H1 (cell line): ENCODE results near the gene RIIAD1. TPM values are rescaled to one million over a fixed set of nuclear protein-coding genes. Genes with fewer than 3 reads are reported as not detected.

Experiments used
- CTCF ChIA-PET: fragments of 300-600 bp; sonication (Branson Sonifier 250); formaldehyde crosslinking; loops from one replicate; lab custom pipeline; 2021; ENCODE audit not compliant: partially characterized antibody; lab: Charles Lee
- POLR2A ChIA-PET: fragments of 300-600 bp; sonication (Branson Sonifier 250); formaldehyde crosslinking; loops from one replicate; lab custom pipeline; 2021; ENCODE audit warnings: inconsistent platforms; ENCODE audit not compliant: partially characterized antibody; lab: Charles Lee
- DNase-seq, 2 experiments: peaks; one replicate each; pipeline versions ENCODE4 v3.0.0 to v3.0.0-alpha.2; 2010 to 2022; ENCODE audit warnings: low spot score in 2 of 2, low read depth in 1 of 2, mixed read lengths in 1 of 2
- FAIRE-seq: peaks from 2 replicates; lab custom pipeline; 2011; peaks lifted over from hg19 to GRCh38; lab: Jason Lieb, UNC
- H2AFZ ChIP-seq: 2 replicates; pipeline ENCODE4 v1.8.1; 2012; ENCODE audit warnings: low read length, inconsistent platforms
- H2AK5ac ChIP-seq: 2 replicates; pipeline ENCODE4 v1.6.1; 2013; ENCODE audit warnings: low read depth, low read length
- H2BK120ac ChIP-seq: replicated peaks from 2 replicates; pipeline ENCODE3; 2013; ENCODE audit warnings: low read depth, low read length, inconsistent platforms
- H2BK12ac ChIP-seq: 2 replicates; pipeline ENCODE4 v1.6.1; 2013; ENCODE audit warnings: low read depth, low read length
- H2BK15ac ChIP-seq: 2 replicates; pipeline ENCODE4 v1.6.1; 2013; ENCODE audit warnings: low read length
- H2BK20ac ChIP-seq: 2 replicates; pipeline ENCODE4 v1.6.1; 2013; ENCODE audit warnings: low read length
- H2BK5ac ChIP-seq: 2 replicates; pipeline ENCODE4 v1.6.1; 2013; ENCODE audit warnings: low read depth, low read length
- H3K14ac ChIP-seq: 2 replicates; pipeline ENCODE4 v1.6.1; 2013; ENCODE audit warnings: inconsistent platforms; ENCODE audit not compliant: insufficient read length
- H3K18ac ChIP-seq: 2 replicates; pipeline ENCODE4 v1.6.1; 2013; ENCODE audit warnings: low read length; ENCODE audit errors: extremely low read depth
- H3K23ac ChIP-seq: 2 replicates; pipeline ENCODE4 v1.6.1; 2013; ENCODE audit warnings: inconsistent platforms; ENCODE audit not compliant: insufficient read length
- H3K23me2 ChIP-seq: 2 replicates; pipeline ENCODE4 v1.6.1; 2013; ENCODE audit warnings: low read depth, low read length
- H3K27ac ChIP-seq: 2 replicates; pipeline ENCODE4 v1.6.1; 2011; ENCODE audit warnings: low read depth, low read length, inconsistent platforms
- H3K27me3 ChIP-seq, 4 experiments: replicated peaks in 1 of 4; 1 replicate in 1 of 4; 2 replicates in 3 of 4; pipeline versions ENCODE4 v1.6.1 to v1.8.1; 2011 to 2013; ENCODE audit warnings: low read length in 3 of 4, mild to moderate bottlenecking in 3 of 4, inconsistent platforms in 2 of 4, mixed read lengths in 2 of 4, moderate library complexity in 1 of 4; ENCODE audit not compliant: control insufficient read depth in 3 of 4, insufficient read depth in 3 of 4; ENCODE audit errors: extremely low read depth in 1 of 4
- H3K36me3 ChIP-seq, 4 experiments: 2 replicates each; pipeline versions ENCODE4 v1.6.1 to v1.8.1; 2011 to 2013; ENCODE audit warnings: mild to moderate bottlenecking in 4 of 4, low read length in 3 of 4, moderate library complexity in 2 of 4, control low read depth in 1 of 4, inconsistent platforms in 1 of 4; ENCODE audit not compliant: insufficient read depth in 4 of 4, control insufficient read depth in 2 of 4
- H3K4ac ChIP-seq: replicated peaks from 2 replicates; pipeline ENCODE3; 2013; ENCODE audit warnings: low read length, low read depth, mixed read lengths, inconsistent platforms; ENCODE audit not compliant: insufficient read length
- H3K4me1 ChIP-seq, 4 experiments: replicated peaks in 1 of 4; 1 replicate in 1 of 4; 2 replicates in 3 of 4; pipeline versions ENCODE4 v1.6.1 to v1.8.1; 2011 to 2013; ENCODE audit warnings: low read length in 3 of 4, inconsistent platforms in 2 of 4, mixed read lengths in 1 of 4; ENCODE audit not compliant: insufficient read depth in 4 of 4, control insufficient read depth in 3 of 4
- H3K4me2 ChIP-seq, 2 experiments: 2 replicates each; pipeline versions ENCODE4 v1.6.1 to v1.8.1; 2011 to 2013; ENCODE audit warnings: low read depth in 2 of 2, low read length in 2 of 2, control low read depth in 1 of 2, inconsistent platforms in 1 of 2, mild to moderate bottlenecking in 1 of 2; ENCODE audit not compliant: insufficient read depth in 1 of 2
- H3K4me3 ChIP-seq, 4 experiments: fragments of 200-600, 300-600 bp in 1 of 4; sonication (generic), shearing (Covaris generic), sonication (Bioruptor Twin) in 1 of 4; 2 replicates each; pipeline versions ENCODE4 v1.5.1 to v1.8.1; 2011 to 2016; ENCODE audit warnings: low read length in 4 of 4, low read depth in 3 of 4, control low read depth in 2 of 4, inconsistent platforms in 2 of 4, mild to moderate bottlenecking in 2 of 4, mixed read lengths in 1 of 4, moderate library complexity in 1 of 4; ENCODE audit not compliant: insufficient read depth in 2 of 4; ENCODE audit errors: extremely low read depth in 1 of 4
- H3K56ac ChIP-seq: replicated peaks from 2 replicates; pipeline ENCODE3; 2013; ENCODE audit warnings: low read depth, mild to moderate bottlenecking, mixed read lengths, low read length, inconsistent platforms; ENCODE audit not compliant: insufficient read length
- H3K79me1 ChIP-seq: 2 replicates; pipeline ENCODE4 v1.6.1; 2013; ENCODE audit warnings: low read depth, low read length, control low read depth
- H3K79me2 ChIP-seq, 2 experiments: 2 replicates each; pipeline versions ENCODE4 v1.6.1 to v1.8.1; 2012 to 2013; ENCODE audit warnings: low read length in 2 of 2, mild to moderate bottlenecking in 2 of 2, inconsistent platforms in 1 of 2; ENCODE audit not compliant: insufficient read depth in 2 of 2, control insufficient read depth in 1 of 2
- H3K9ac ChIP-seq, 4 experiments: replicated peaks in 1 of 4; 1 replicate in 1 of 4; 2 replicates in 3 of 4; pipeline versions ENCODE4 v1.6.1 to v1.8.1; 2011 to 2013; ENCODE audit warnings: low read depth in 3 of 4, low read length in 3 of 4, control low read depth in 2 of 4, mild to moderate bottlenecking in 2 of 4, moderate library complexity in 2 of 4, inconsistent platforms in 1 of 4; ENCODE audit errors: extremely low read depth in 1 of 4
- H3K9me3 ChIP-seq, 2 experiments: 2 replicates each; pipeline versions ENCODE4 v1.6.1 to v1.8.1; 2012 to 2013; ENCODE audit warnings: mild to moderate bottlenecking in 2 of 2, moderate library complexity in 2 of 2, control low read depth in 1 of 2, inconsistent platforms in 1 of 2, low read depth in 1 of 2, low read length in 1 of 2, mixed read lengths in 1 of 2; ENCODE audit not compliant: insufficient read depth in 2 of 2
- H4K20me1 ChIP-seq, 2 experiments: replicated peaks in 1 of 2; 2 replicates each; pipeline versions ENCODE3 to v1.8.1; 2011 to 2013; ENCODE audit warnings: inconsistent platforms in 2 of 2, low read length in 2 of 2, mild to moderate bottlenecking in 1 of 2; ENCODE audit not compliant: insufficient read depth in 2 of 2, control insufficient read depth in 1 of 2
- H4K5ac ChIP-seq: 2 replicates; pipeline ENCODE4 v1.6.1; 2013; ENCODE audit warnings: low read length, low read depth, mixed read lengths, inconsistent platforms; ENCODE audit not compliant: insufficient read length
- H4K8ac ChIP-seq: 2 replicates; pipeline ENCODE4 v1.8.0; 2013; ENCODE audit warnings: mild to moderate bottlenecking, moderate library complexity, low read length, inconsistent platforms; ENCODE audit not compliant: insufficient read depth; ENCODE audit errors: extremely low read depth
- H4K91ac ChIP-seq: replicated peaks from 2 replicates; pipeline ENCODE3; 2013; ENCODE audit warnings: low read length, mixed read lengths, inconsistent platforms; ENCODE audit not compliant: insufficient read length
- ASH2L ChIP-seq: fragments of 200-600, 300-600 bp; sonication (generic); IDR thresholded peaks from one replicate; pipeline ENCODE4 v1.7.1; 2017; ENCODE audit warnings: low read length
- HDAC2 ChIP-seq, 2 experiments: fragments of 300-600 bp in 1 of 2; sonication (generic) in 1 of 2; IDR thresholded peaks; 2 replicates each; pipeline ENCODE4 v1.6.1; 2011 to 2012; ENCODE audit warnings: low read depth in 2 of 2, low read length in 2 of 2, mild to moderate bottlenecking in 2 of 2, moderate library complexity in 2 of 2, borderline replicate concordance in 1 of 2, inconsistent platforms in 1 of 2
- KDM4A ChIP-seq: IDR thresholded peaks from one replicate; pipeline ENCODE4 v1.7.1; 2012; ENCODE audit warnings: low read depth, mild to moderate bottlenecking, moderate library complexity, low read length, inconsistent platforms; ENCODE audit not compliant: severe bottlenecking
- POU5F1 ChIP-seq: IDR thresholded peaks from 2 replicates; pipeline ENCODE4 v1.6.1; 2011; ENCODE audit warnings: low read depth, mild to moderate bottlenecking, low read length, moderate library complexity
- RBBP5 ChIP-seq: IDR thresholded peaks from 2 replicates; pipeline ENCODE4 v1.7.1; 2012; ENCODE audit warnings: low read depth, mild to moderate bottlenecking, inconsistent platforms, low read length, moderate library complexity, borderline replicate concordance
- SIN3A ChIP-seq, 2 experiments: IDR thresholded peaks in 1 of 2; conservative IDR thresholded peaks in 1 of 2; 2 replicates each; pipeline ENCODE4 v1.6.1; 2011 to 2012; ENCODE audit warnings: low read length in 2 of 2, improper control_type of control experiment in 1 of 2, low read depth in 1 of 2, mild to moderate bottlenecking in 1 of 2
- TEAD4 ChIP-seq: IDR thresholded peaks from 2 replicates; pipeline ENCODE4 v1.6.1; 2012; ENCODE audit warnings: low read depth, low read length, inconsistent platforms, mixed read lengths
- WGBS, 2 experiments: shearing (Covaris generic) in 1 of 2; methylation state at CpG; one replicate each; pipeline versions ENCODE4 v1.1.6 to v1.1.7; 2013 to 2015; ENCODE audit warnings: low lambda C conversion rate in 2 of 2, mixed read lengths in 2 of 2, inconsistent platforms in 1 of 2, low coverage in 1 of 2, missing lambda C conversion rate in 1 of 2; ENCODE audit not compliant: insufficient replicate concordance in 2 of 2, insufficient coverage in 1 of 2, insufficient read length in 1 of 2; ENCODE audit errors: extremely low coverage in 1 of 2, missing lambda C conversion rate in 1 of 2; 5-methylcytosine and 5-hydroxymethylcytosine counted together
- long read RNA-seq, 2 experiments: library from RNA in 1 of 2; library from capped mRNA in 1 of 2; stranded (forward); transcript quantifications; one replicate each; pipeline ENCODE4 v2.0.0, GENCODE V29; 2021; ENCODE audit warnings: inconsistent platforms in 1 of 2
- polyA minus RNA-seq, 3 experiments: library from RNA; depleted of rRNA, polyadenylated mRNA; stranded (reverse); fragments of >200 nt; gene quantifications; 1 replicate in 2 of 3; 2 replicates in 1 of 3; pipeline ENCODE4 v1.2.3, GENCODE V29; 2011
- polyA plus RNA-seq, 7 experiments: library from polyadenylated mRNA; depleted of rRNA in 3 of 7; stranded (reverse) in 5 of 7; unstranded in 2 of 7; fragments of >200 nt in 5 of 7; fragments of 200-250 nt in 2 of 7; gene quantifications; 1 replicate in 5 of 7; 2 replicates in 1 of 7; 4 replicates in 1 of 7; pipeline versions ENCODE4 v1.2.1 to v1.2.3, GENCODE V29; 2011 to 2013; ENCODE audit warnings: missing spikeins in 2 of 7, mixed read lengths in 2 of 7
- total RNA-seq: library from RNA; stranded (reverse); fragmentation: NEBNext Ultra II Directional; extraction: Animal tissue kit (Norgen Biotek cat#: 25700); gene quantifications from 2 replicates; pipeline ENCODE4 v1.2.1, GENCODE V29; 2021

Gene RIIAD1, protein sequence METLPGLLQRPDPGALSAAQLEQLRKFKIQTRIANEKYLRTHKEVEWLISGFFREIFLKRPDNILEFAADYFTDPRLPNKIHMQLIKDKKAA
- total RNA-seq (not detected in 2 replicates), polyA plus RNA-seq (2011; rRNA removed) (not detected in 2 replicates), polyA minus RNA-seq (2011; rRNA and poly(A)+ RNA removed) (not detected in 2 replicates)
- not detected for polyA plus RNA-seq (2011; cell fraction: cytosol; rRNA removed)
- not detected for polyA plus RNA-seq (2011; cell fraction: nucleus; rRNA removed)
- polyA plus RNA-seq (2012, experiment 1 of 2), result 0.39 to 0.48 TPM in 2 of 4 replicates, not detected in the others
- polyA plus RNA-seq (2012, experiment 2 of 2), result not detected
- polyA plus RNA-seq (2013, experiment 1 of 2), result 0.87 TPM
- polyA plus RNA-seq (2013, experiment 2 of 2), result 0.74 TPM
- polyA minus RNA-seq (2011; cell fraction: cytosol; rRNA and poly(A)+ RNA removed), result not detected
- not detected for polyA minus RNA-seq (2011; cell fraction: nucleus; rRNA and poly(A)+ RNA removed)
- long read RNA-seq, experiment 1, partial matches to known transcripts, result 0 of 1 reads
- long read RNA-seq, experiment 1, other reads (novel, unspliced or antisense), result 0 of 1 reads
- long read RNA-seq, experiment 2, result 0 reads

DNA sequence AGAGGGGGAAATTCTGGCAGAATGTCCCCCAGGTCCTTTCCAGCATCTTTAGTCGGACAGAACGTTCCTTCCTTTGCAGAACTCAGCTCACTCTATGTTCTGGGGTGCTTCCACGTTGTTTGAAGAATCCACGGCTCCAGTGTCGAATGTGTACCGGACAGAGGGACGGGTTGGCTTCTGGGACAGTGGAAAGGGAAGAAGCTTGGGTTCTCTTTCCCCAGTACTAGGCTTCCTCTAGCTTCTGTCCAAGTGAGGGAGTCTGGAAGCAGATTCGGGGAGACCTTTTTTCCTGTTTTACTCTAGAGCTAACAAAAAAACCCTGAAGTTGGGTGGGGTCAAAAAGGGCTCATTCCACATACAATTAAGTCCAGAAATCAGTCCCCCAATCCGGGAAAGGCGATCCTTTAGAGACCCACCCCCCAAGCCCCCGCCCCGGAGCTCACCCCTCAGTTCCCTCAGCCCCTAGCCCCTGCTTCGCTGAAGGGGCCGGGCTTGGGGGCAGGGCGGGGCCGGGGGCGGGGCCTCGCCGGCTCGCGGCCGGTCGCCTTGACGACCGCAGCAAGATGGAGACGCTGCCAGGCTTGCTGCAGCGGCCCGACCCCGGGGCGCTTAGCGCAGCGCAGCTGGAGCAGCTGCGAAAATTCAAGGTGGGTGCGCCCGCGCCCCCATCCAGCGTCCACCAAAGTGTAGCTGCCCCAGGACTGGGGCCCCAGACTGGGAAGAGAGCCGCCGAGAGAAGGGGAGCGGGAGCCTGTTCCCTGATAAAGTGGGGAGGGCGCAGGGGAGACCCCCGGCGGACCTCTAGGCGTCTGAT, at the start of gene RIIAD1:
TSS of gene RIIAD1 (plus strand) at position 549 of the 814 bp plus-strand sequence. CDS start at position 564, 15 bp downstream.
- Histone ChIP-seq H4K5ac (no peak within 1 kb of the TSS), H2BK120ac (no peak within 1 kb of the TSS), H4K20me1 (peaks cover 0 to 1% of the 10 kb centered on the region in 2 experiments), H3K4me3 (peak within 1 kb of the TSS; percentile 55 to 85 (median 60)), H3K4me1 (peaks cover 2 to 11% (median 4%) of the 10 kb centered on the region in 4 experiments), H3K18ac (no peak within 1 kb of the TSS), H2BK5ac (no peak within 1 kb of the TSS), H3K23me2 (peaks cover 8% of the 10 kb centered on the region; the same call in 1 of the 2 replicates), H3K79me2 (no peaks in the 10 kb centered on the region), H4K91ac (no peak within 1 kb of the TSS), H2AFZ (peak within 1 kb of the TSS; percentile 97), H2AK5ac (no peak within 1 kb of the TSS), H3K4ac (no peak within 1 kb of the TSS), H3K9me3 (no peaks in the 10 kb centered on the region), H3K14ac (no peak within 1 kb of the TSS), H2BK12ac (no peak within 1 kb of the TSS), H2BK20ac (no peak within 1 kb of the TSS), H2BK15ac (no peak within 1 kb of the TSS), H3K79me1 (no peaks in the 10 kb centered on the region; the same call in 1 of the 2 replicates), H3K23ac (no peak within 1 kb of the TSS), H3K27ac (no peak within 1 kb of the TSS), H3K36me3 (no peaks in the 10 kb centered on the region), H3K9ac (no peak within 1 kb of the TSS), H3K56ac (no peak within 1 kb of the TSS), H3K4me2 (peak within 1 kb of the TSS; percentile 60 to 76), H4K8ac (no peak within 1 kb of the TSS), H3K27me3 (peaks cover 6 to 34% (median 28%) of the 10 kb centered on the region in 4 experiments)
- no peak for DNase-seq
- POLR2A ChIA-PET, result interaction anchor here (1.2 to 1.8 kb wide), 4 partner anchors 12 to 181 kb away, joined by 3 to 6 read pairs (median 4); partner anchors contain the start of genes MRPL9 and TUFT1
- WGBS, 2 experiments, result 19% methylated on average over 30 of the region's 44 CpGs; no CpG with 5 or more reads in 1 of the 2 experiments
- no peak for FAIRE-seq
- CTCF ChIA-PET, result interaction anchor here (0.6 to 4.4 kb wide), 9 partner anchors 13 to 423 kb away, joined by 3 to 23 read pairs (median 4); no protein-coding TSS in a partner anchor
- TF ChIP-seq KDM4A (peak; percentile 34), POU5F1 (no peak), RBBP5 (0 out of 2 replicates have a peak, but pooled peaks have one; percentile 51), HDAC2 (IDR thresholded peaks at IDR 0.05; ENCODE audit: borderline replicate concordance in 1 of 2, low read depth in 2 of 2, low read length in 2 of 2) (0 out of 4 replicates have a peak, but pooled peaks of 1 of the 2 experiments have one; percentile 55), ASH2L (peak; percentile 50), TEAD4 (no peak), SIN3A (conservative IDR thresholded peaks at IDR 0.05 in 1 of 2, IDR thresholded peaks at IDR 0.05 in 1 of 2; ENCODE audit: low read depth in 1 of 2, low read length in 2 of 2) (peak in 1 of 2 experiments; percentile 91; a peak in 2 of 4 replicates)
